HG03196 (cell line): ENCODE results near the gene ACVR1B.

ENCODE experiments used
- ATAC-seq: cut with Tn5 transposase; IDR thresholded peaks from one replicate; pipeline ENCODE4 v1.9.1; 2021; ENCODE audit not compliant: unreplicated experiment

The ACVR1B gene

DNA sequence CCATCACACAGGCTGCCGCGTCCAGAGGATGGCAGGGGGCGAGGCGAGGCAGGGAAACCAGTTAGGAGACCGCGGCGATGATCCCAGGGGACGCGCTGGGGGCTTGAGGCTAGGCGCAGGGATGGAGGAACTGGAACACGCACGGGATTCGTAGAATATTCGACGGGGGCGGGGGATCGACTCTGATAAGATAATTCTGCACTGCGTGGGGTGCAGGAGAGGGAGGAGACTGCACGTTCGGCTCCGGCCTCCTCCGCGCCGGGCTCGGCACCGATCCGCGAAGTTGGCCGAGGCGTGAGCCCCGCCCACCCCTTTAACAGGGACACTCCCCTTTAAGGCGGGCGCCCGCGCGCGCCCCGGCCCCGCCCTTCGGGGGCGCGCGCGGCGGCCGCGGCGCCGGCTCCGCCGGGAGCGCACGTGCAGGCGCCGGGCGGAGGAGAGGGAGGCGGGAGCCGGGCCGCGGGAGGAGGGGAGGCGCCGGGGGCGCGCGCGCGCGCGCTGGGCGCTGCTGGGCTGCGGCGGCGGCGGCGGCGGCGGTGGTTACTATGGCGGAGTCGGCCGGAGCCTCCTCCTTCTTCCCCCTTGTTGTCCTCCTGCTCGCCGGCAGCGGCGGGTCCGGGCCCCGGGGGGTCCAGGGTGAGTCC is at the start of gene ACVR1B:
ACVR1B (plus strand) TSS at position 501 of the 644 bp plus-strand sequence; CDS start at position 546, 45 bp downstream.
- peak; percentile 84 for ATAC-seq

DNA sequence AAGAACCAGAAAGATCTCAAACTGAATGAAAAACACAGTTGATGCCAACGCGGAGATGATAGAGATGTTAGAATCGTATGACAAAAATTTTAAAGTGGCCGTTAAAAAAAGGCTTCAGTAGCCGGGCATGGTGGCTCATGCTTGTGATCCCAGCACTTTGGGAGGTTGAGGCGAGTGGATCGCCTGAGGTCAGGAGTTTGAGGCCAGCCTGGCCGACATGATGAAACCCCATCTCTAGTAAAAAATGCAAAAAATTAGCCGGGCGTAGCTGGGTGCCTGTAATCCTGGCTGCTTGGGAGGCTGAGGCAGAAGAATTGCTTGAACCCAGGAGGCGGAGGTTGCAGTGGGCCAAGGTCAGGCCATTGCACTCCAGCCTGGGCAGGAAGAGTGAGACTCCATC is 49.6 kb upstream of the ACVR1B start:
- no peak for ATAC-seq

DNA sequence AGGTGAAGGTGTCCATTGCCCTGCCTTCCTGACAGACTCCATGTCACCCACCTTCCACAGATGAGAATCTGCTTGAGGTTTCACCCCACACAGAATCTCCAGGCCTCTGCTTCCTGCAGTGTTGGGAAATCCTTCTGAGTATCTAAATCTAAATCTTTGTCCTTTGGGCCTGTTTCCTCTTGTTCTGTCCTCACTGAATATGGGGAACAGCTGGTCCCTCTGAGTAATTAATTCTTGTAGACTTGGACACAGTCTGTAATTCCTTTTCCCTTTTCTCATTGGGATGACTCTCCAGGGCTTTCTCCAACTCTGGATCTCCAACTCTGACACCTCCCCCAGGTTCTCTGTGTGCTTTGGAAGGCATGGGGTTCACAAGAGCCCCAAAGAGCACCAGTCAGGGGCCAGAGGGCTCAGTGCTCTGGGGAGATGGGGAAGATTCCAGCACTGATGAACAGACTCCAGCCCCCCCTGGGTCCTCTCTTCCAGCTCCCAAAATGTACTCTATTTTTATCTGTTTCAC is 46.5 kb upstream of the ACVR1B start:
- ATAC-seq, result no peak

DNA sequence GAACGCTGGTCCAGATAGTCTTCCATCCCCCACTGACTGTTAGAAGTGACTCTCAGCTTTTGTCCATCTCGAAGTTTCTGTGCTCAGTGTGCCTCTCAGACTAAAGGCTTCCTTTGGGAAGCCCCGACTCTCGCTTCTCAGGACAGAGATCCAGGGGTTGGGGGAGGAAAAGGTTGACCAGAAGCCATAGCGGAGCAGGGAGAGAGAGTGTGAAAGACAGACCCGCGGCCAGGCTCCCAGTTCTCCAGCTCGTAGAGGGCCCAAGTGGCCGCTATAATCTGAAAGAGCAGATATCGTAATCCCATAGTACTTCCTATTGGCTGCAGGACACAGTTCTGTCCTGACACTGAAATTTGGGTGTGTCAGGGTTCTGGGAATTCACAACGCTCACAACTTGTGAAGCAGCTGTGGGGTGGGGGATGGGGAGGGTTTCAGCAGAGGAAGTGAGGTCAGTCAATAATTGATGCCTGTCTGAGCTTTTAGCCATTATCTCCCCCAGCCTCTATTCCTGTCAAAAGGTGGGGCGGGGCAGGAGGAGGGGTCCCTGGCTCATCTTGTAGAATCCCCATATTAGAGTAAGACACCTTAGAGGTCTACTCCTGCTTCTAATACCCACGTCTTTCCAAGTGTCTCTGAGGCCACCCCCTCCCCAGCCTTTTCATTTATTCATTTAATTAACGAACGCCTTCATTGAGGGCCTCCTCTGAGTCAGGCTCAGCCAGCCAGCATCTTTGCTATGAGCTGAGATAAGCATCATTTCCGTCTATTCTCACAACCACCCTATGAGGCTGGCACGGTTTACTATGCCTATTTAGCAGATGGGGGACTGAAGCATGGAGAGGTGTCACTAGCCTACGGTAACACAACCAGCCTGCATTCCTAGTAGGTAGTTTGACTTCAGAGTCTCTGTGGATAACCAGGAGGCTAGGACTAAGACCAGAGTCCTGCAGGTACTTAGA is 45.7 kb upstream of the ACVR1B start:
- no peak for ATAC-seq

DNA sequence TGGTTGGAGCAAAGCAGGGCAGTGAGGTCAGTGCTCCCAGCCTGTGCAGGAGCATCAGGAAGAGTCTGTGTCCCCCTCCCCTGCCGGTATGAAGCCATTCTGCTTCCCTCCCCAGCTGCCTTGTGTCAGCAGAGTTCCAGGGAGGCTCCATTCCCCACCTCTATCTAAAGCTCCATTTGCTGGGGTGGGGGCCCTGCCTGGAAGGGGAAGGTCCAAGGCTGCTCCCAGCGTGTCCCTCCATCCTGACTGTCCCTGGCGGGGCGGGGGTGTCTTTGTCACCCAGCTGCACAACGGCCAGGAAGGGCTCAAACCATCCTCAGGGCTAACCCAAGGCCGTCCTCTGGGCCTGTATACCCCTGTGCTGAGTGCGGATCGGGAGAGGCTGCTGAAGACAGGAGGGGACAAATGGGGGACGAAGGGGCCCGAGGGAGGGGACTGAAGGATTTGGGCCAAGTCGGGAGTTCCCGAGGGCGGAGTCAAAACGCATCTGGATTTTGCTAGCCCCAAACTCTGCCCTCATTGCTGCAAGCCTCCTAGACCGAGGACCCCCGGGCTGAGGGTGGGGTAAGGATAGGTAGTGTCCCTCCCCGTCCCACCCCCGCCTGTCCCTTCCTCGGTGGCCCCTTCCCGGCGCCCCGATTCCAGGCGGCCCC is 44.9 kb upstream of the ACVR1B start:
- ATAC-seq, result no peak

DNA sequence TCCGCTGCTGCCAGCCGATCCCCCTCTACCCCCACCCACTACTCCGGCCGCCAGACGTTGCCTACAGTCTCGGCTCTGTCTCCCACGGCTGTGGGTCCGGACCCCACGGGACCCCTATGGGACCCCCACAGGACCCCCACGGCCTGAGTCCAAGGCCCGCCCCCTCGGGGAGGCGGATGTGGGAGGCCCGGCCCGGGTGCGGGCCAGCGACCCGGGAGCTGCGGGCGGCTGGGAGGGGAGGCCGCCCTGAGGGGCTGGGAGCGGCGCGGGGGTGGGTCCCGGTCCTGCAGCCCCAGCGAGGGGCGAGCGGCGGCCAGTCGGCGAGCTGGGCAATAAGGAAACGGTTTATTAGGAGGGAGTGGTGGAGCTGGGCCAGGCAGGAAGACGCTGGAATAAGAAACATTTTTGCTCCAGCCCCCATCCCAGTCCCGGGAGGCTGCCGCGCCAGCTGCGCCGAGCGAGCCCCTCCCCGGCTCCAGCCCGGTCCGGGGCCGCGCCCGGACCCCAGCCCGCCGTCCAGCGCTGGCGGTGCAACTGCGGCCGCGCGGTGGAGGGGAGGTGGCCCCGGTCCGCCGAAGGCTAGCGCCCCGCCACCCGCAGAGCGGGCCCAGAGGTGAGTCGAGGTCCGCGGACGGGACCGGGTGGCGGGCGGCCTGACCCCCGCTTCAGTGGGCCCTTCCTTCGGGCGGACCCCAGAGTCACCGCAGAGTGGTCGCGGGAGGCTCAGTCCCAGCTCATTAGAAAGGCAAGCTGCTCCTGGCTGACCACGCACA is 44.2 kb upstream of the ACVR1B start, which contains the start of gene ACVRL1:
ACVRL1 (plus strand) TSS at position 422 of the 773 bp plus-strand sequence. CDS start 4,971 bp downstream, outside the sequence.
- ATAC-seq, result no peak

DNA sequence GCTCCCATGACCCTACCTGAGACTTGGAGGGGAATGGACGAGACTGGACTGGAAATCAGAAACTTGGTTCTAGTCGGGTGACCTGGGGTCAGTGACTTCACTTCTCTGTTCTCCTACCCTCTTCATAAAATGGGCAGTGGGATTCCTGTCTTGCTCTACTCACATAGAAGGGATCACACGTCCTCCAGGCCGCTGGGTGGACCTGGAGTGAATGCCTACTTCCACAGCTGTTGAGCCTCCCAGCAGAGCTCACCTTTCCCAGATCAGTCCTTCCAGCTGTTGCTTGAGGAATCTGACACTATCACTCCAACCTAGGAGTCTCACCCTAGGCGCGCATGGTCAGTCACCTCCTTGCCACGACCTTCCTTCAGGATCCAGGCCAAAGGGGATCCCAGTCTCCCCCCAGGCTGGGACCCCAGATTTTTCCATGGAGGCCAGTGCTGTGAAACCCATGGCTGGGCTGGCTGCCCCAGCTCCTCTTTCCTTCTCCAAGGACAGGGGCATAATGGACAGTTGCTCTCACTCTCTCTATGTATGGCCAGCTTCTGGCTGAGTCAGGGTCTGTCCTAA is 43.6 kb upstream of the ACVR1B start:
- no peak for ATAC-seq

DNA sequence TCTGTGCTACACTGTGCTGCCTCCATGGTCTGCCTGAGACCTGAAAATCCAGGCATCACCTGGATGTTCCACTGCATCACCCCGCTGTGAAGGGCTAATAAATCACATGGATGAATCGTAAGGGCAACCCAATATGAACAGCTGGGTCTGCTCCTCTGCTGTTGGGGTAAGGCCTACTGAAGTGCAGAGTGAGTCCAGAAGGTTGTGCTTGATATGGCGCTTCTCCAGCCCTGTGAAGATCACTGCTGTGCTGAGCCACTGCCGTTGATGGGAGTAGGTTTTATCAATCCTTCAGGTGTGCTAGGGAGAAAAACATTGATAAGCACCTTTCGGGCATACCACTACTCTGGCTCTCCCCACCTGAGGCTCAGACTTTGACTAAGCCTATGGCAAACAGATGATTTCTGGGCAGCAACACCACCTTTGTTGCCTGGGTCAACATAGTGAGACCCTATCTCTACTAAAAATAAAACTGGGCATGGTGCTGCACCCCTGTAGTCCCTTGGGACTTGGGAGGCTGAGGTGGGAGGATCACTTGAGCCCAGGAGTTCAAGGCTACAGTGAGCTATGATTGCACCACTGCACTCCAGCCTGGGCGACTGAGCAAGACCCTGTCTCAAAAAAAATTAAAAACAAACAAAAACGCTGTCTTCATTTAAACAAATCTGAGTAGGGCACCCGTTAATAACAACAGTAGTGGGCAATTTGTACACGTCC is 42.5 kb upstream of the ACVR1B start:
- no peak for ATAC-seq

DNA sequence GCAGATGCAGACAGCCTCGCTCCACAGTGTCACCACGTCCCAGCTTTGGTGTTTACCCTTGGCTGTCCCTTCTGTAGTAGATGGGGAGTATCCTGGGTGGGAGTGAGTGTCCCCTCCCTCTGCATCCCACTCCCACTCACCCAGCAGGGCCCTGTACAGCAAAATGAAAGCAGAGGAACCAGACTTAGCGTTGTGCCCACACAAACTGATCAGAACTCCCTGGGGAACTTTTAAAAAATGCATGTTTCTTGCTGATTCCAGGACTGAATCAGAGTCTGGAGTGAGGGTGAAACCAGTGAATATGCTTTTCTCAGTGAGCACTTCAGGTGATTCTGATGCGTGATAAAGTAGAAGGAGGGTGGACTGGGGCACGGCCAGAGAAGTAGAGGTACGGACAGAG is 41.3 kb upstream of the ACVR1B start:
- no peak for ATAC-seq

DNA sequence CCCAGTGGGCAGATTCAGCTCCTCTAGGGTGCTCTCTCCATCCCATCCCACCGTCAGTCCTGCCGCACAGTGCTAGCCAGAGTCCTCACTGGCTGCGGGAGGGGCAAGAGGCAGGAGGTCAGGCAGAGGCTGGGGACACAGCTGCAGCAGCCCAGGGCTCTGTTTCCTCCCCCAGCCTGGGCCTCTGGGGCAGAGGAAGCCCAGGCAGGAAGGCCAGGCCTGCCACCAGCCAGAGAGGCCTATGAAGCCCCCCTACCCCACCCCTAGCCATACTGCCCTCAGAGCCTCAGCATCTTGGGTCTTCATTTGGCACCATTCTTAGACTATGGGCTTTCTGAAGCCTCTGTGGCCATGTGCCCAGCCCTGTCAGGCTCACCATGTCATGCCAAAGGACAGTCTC is 40.8 kb upstream of the ACVR1B start:
- ATAC-seq, result no peak

DNA sequence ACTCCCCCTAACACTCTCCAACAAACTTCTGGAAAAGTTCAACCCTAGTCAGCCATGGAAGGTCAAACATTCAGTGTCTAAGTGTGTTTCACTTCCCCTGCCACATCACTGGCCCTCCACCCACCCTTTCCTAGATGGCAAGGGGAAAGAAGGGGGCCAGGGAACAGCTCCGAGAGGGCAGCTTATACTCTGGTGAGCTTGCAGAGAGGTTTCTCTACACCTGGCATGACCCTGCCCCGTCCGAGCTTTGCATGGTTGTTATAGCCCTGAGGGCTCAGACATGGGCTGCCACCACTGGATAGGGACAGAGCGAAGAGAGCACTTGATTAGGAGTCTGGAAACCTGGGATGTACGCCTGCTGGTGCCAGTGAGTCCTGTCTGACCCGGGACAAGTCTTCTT is 40.2 kb upstream of the ACVR1B start:
- no peak for ATAC-seq

DNA sequence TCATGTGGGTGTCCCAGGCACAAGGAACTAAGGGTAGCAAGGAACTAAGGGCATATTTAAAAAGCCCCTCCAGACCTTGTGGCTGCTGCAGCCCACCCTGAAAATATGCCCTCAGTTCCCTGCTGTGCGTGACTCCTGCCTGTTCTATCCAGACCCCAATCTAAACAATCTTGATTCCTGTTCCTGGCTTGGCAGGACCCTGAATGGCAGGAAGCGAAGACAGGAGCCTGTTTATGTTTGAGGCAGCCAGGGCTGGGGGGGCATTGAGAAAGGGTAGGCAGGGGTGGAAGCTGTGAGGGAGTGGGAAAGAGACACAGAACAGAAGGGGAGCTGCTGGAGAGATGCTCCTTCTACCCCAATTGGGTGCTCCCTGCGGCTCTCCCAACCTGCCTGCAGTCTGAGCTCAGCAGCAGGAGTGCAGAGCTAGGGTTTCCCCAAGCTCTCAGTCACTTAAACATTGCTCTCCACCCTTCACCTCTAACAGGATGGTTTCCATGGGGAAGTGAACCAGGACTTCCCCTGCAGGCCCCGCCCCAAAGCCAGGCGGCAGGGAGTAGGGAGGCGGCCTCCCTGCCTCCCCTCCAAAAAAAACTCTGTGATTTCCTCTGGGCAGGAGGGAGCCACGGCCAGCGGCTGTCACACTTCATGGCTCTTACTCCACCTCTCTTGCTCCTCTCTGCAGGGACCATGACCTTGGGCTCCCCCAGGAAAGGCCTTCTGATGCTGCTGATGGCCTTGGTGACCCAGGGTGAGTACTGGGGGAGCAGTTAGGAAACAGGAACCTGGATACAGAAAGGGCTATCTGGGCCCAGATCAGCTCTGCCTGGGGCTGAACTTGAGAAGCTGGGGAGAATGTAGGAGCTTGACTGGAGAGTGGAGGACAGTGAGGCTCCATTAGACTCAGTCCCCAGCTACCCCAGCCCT is 39.4 kb upstream of the ACVR1B start:
- ATAC-seq, result no peak

DNA sequence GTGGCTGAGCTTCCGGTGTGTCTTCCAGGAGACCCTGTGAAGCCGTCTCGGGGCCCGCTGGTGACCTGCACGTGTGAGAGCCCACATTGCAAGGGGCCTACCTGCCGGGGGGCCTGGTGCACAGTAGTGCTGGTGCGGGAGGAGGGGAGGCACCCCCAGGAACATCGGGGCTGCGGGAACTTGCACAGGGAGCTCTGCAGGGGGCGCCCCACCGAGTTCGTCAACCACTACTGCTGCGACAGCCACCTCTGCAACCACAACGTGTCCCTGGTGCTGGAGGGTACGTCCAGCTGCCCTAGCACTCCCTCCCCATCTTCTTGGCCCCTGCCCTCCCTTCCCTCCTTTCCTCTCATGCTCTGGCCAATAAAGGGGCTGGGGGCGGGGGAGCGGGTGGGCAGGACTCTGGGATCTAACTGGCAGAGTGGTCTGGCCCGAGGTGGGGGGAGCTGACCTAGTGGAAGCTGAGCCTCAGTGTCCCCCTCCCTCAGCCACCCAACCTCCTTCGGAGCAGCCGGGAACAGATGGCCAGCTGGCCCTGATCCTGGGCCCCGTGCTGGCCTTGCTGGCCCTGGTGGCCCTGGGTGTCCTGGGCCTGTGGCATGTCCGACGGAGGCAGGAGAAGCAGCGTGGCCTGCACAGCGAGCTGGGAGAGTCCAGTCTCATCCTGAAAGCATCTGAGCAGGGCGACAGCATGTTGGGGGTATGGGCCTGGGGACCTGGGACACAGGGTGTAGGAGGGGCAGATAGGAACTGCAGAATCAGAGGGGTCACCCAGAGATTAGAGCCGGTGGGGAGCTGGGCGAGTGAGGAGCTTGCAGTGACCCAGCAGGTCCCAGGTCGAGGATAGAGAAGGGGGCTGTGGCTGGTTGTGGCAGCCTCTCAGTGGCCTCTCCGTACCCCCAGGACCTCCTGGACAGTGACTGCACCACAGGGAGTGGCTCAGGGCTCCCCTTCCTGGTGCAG is 38.1 kb upstream of the ACVR1B start:
- no peak for ATAC-seq

DNA sequence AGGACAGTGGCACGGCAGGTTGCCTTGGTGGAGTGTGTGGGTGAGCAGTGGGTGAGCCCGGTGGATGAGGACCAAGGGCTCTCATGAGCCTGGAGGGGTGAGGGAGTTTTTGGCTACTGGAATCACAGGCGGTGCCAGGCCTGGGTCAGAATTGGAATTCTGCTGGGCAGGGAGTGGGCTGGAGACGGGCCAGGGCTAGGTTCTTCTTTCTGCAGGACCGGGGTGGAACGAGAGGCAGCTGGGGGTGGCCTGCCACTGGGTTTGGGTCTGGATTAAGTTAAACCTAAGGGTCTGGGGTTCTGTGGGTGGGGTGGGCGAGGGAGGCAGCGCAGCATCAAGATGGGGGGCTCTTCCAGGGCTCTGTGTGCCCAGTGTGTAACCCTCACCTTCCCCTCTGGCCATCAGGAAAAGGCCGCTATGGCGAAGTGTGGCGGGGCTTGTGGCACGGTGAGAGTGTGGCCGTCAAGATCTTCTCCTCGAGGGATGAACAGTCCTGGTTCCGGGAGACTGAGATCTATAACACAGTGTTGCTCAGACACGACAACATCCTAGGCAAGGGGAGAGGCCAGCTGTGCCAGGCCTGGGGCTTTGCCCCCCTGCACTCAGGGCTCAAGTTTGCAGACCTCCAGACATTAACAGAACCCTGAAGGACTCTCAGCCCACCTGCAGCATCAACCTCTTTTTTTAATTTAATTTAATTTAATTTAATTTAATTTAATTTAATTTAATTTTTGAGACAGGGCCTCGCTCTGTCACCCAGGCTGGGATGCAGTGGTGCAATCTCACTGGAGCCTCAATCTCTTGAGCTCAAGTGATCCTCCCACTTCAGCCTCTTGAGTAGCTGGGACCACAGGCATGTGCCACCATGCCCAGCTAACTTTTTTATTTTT is 37.2 kb upstream of the ACVR1B start:
- no peak for ATAC-seq

DNA sequence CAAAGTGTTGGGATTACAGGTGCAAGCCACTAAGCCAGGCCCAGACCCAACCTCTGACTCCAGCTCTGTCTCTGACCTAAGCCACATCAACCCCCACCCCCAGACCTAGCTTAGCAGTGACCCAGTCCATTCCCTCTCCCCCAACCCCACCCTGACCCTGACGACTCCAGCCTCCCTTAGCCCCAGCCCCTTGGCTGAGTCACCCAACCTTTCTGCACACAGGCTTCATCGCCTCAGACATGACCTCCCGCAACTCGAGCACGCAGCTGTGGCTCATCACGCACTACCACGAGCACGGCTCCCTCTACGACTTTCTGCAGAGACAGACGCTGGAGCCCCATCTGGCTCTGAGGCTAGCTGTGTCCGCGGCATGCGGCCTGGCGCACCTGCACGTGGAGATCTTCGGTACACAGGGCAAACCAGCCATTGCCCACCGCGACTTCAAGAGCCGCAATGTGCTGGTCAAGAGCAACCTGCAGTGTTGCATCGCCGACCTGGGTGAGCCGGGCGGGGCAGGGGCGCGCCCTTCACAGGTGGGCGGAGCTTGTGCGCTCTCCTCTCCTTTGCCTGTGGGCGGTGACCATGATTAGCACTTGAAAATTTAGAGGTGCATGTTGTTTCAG is 36.4 kb upstream of the ACVR1B start:
- no peak for ATAC-seq

DNA sequence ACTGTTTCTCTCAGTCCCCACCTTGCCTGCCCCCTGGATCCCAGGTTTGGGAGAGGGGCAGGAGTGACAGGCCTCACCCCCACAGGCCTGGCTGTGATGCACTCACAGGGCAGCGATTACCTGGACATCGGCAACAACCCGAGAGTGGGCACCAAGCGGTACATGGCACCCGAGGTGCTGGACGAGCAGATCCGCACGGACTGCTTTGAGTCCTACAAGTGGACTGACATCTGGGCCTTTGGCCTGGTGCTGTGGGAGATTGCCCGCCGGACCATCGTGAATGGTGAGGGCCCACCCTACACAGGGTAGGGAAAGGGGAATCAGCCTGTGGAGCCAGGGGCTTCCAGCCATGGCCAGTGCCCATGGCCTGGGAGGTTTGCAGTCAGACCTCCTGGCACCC is 35.5 kb upstream of the ACVR1B start:
- ATAC-seq, result no peak
